Choroid plexus epithelial cell (primary cell): ENCODE results near the gene GSAP.

ENCODE experiments used
- DNase-seq: peaks from one replicate; pipeline ENCODE4 v3.0.0-alpha.2; 2010; ENCODE audit warnings: low read depth
- H3K4me3 ChIP-seq: 2 replicates; pipeline ENCODE4 v1.5.1; 2011; ENCODE audit warnings: low read depth, mild to moderate bottlenecking, control low read depth, low read length, moderate library complexity
- TF ChIP-seq, protein P1 (sequence below): conservative IDR thresholded peaks from 2 replicates; pipeline ENCODE4 v1.5.1; 2011; ENCODE audit warnings: low read depth, mild to moderate bottlenecking, control low read depth, inconsistent platforms, low read length, moderate library complexity

The GSAP gene

GRCh38 chr7:77266291-77266794, 149.8 kb downstream of the GSAP start:
- peak; percentile 35 for DNase-seq
- H3K4me3 ChIP-seq, result no peak overlapping the region
- TF ChIP-seq, protein P1, sequence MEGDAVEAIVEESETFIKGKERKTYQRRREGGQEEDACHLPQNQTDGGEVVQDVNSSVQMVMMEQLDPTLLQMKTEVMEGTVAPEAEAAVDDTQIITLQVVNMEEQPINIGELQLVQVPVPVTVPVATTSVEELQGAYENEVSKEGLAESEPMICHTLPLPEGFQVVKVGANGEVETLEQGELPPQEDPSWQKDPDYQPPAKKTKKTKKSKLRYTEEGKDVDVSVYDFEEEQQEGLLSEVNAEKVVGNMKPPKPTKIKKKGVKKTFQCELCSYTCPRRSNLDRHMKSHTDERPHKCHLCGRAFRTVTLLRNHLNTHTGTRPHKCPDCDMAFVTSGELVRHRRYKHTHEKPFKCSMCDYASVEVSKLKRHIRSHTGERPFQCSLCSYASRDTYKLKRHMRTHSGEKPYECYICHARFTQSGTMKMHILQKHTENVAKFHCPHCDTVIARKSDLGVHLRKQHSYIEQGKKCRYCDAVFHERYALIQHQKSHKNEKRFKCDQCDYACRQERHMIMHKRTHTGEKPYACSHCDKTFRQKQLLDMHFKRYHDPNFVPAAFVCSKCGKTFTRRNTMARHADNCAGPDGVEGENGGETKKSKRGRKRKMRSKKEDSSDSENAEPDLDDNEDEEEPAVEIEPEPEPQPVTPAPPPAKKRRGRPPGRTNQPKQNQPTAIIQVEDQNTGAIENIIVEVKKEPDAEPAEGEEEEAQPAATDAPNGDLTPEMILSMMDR, result no peak

DNA sequence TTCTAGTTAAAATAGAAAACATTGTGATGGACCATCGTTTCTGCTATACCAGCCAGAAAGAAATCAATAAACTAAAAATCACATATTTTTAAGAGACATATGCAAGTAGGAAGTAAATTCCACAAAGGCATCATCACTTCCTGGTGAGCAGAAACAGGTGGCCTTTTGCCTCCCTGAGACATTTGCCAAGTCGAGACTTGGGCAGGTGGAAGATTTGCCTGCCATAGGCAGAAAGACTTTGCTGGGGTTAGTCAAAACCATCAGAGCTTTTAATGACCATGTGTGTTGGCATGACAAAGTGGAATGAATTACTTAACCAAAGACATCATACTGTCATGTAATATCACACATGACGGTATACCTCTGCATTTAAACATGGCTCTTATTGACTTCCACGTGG, 150.5 kb downstream of the GSAP start:
- no peak overlapping the region for H3K4me3 ChIP-seq
- TF ChIP-seq, protein P1, result no peak
- DNase-seq, result no peak

DNA sequence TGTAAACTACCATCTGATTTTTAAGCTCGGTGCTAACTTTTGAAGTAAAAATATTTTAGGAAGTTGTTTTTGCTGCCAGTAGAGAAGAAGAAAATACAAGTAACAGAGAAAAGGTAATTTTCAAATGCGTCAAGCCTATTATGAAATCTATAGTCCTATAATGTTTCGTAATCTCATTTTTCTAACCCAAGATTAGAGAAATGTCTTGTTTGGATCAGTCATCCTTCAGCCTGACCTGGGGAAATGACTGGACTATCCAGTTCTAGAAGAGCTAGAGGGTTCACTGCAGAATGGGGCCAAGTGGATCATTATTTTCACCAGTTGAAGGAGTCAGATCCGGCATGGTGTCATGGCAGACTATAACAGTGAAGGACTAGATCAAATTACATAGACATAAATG, 153.8 kb downstream of the GSAP start:
- no peak for DNase-seq
- TF ChIP-seq, protein P1, result no peak
- H3K4me3 ChIP-seq, result no peak overlapping the region
